GM23338 (cell line): ENCODE measurements around the gene SIDT2.

Experiments
- CREB1 ChIP-seq: fragments of 250-450 bp; sonication (Bioruptor Pico); IDR thresholded peaks from 2 replicates; pipeline ENCODE4 v1.5.0; 2020; ENCODE audit warnings: low read depth, mild to moderate bottlenecking, moderate library complexity
- CTCF ChIP-seq, 2 experiments: fragments of 200-600 bp in 1 of 2; sonication (generic) in 1 of 2; conservative IDR thresholded peaks; 2 replicates each; pipeline versions ENCODE4 v1.5.1 to v1.6.1; 2016 to 2017; ENCODE audit warnings: antibody characterized with exemption in 2 of 2, low read depth in 2 of 2, mild to moderate bottlenecking in 2 of 2, moderate library complexity in 1 of 2
- EZH2 ChIP-seq: fragments of 200-600 bp; sonication (generic); IDR thresholded peaks from one replicate; pipeline ENCODE4 v1.8.0; 2017; ENCODE audit warnings: antibody characterized with exemption, mild to moderate bottlenecking, low read depth; ENCODE audit not compliant: unreplicated experiment
- EZH2phosphoT487 ChIP-seq: fragments of 200-600 bp; sonication (generic); IDR thresholded peaks from one replicate; pipeline ENCODE4 v1.8.1; 2018; ENCODE audit warnings: antibody characterized with exemption; ENCODE audit not compliant: unreplicated experiment
- JUNB ChIP-seq: IDR thresholded peaks from one replicate; pipeline ENCODE4 v1.6.1; 2016; ENCODE audit warnings: antibody characterized with exemption; ENCODE audit not compliant: unreplicated experiment
- POLR2AphosphoS5 ChIP-seq: IDR thresholded peaks from 2 replicates; pipeline ENCODE4 v1.6.1; 2016; ENCODE audit warnings: antibody characterized with exemption, low read depth
- REST ChIP-seq: IDR thresholded peaks from one replicate; pipeline ENCODE4 v1.6.1; 2018; ENCODE audit warnings: antibody characterized with exemption; ENCODE audit not compliant: unreplicated experiment
- STAT1 ChIP-seq: IDR thresholded peaks from one replicate; pipeline ENCODE4 v1.6.1; 2016; ENCODE audit warnings: antibody characterized with exemption; ENCODE audit not compliant: unreplicated experiment
- ZNF114 ChIP-seq: fragments of 250-450 bp; sonication (Bioruptor Pico); IDR thresholded peaks from 2 replicates; pipeline ENCODE4 v1.5.0; 2020; ENCODE audit warnings: mild to moderate bottlenecking, moderate library complexity
- ZNF331 ChIP-seq: fragments of 250-450 bp; sonication (Bioruptor Pico); IDR thresholded peaks from 2 replicates; pipeline ENCODE4 v1.5.0; 2020; ENCODE audit warnings: low read depth, mild to moderate bottlenecking, moderate library complexity

GRCh38 chr11:117193130-117194020 is 14.8 kb downstream of the SIDT2 start:
- TF ChIP-seq CTCF (conservative IDR thresholded peaks at IDR 0.05; ENCODE audit: low read depth in 2 of 2) (no peak), REST (no peak), EZH2phosphoT487 (no peak), EZH2 (no peak), POLR2AphosphoS5 (no peak), CREB1 (no peak), JUNB (no peak), STAT1 (no peak), ZNF331 (CRISPR knock-in tag) (no peak), ZNF114 (no peak)
